ENCODE data around the gene GNAI3. TPM values are rescaled to one million over a fixed set of nuclear protein-coding genes. Genes with fewer than 3 reads are reported as not detected.

Gene GNAI3
- total and polyA plus RNA-seq, 2 of the 8 experiments (the other 6 are each of a cell fraction or from before 2014, with no cell fraction given), result 4.0 to 9.8 TPM

DNA sequence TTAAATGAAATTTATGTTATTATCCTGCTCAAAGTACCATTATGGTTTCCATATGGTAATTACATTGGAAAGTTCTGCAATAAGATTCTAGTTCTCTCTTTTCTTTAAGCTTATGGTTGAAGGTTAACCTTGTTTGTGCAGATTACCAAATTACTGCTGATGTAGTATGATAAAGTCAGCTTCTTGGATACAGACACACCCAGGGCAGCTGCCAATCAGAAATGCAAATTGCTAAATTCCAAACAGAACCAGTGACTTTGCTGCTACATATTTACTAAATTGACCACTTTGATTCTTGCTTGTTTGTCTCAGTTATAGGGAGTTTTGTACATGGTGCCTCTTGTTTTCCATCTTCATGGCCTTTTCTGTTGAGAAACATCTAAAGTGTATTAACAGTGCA is 44.5 kb downstream of the GNAI3 start:
- POLR2A ChIA-PET (ENCODE audit: partially characterized antibody), result no interaction called here
- no peaks in the 10 kb centered on the region for H3K79me1 ChIP-seq (ENCODE audit: low read depth, low read length)
- H4K91ac ChIP-seq (replicated peaks; ENCODE audit: insufficient read length, low read length), result no peak overlapping the region
- H3K79me2 ChIP-seq (ENCODE audit: control insufficient read depth in 1 of 2, insufficient read depth in 2 of 2, low read length in 2 of 2), result no peaks in the 10 kb centered on the region
- no peak overlapping the region for H2BK15ac ChIP-seq (ENCODE audit: low read length)
- H2AFZ ChIP-seq (ENCODE audit: low read length), result no peak overlapping the region
- H3K27ac ChIP-seq (ENCODE audit: low read depth, low read length), result no peak overlapping the region
- no peak overlapping the region for H3K4me2 ChIP-seq (ENCODE audit: insufficient read depth in 1 of 2, low read depth in 2 of 2, low read length in 2 of 2)
- H4K5ac ChIP-seq (ENCODE audit: insufficient read length, low read depth, low read length), result no peak overlapping the region
- no peaks in the 10 kb centered on the region for H3K9me3 ChIP-seq (ENCODE audit: insufficient read depth in 2 of 2, low read depth in 1 of 2, low read length in 1 of 2)
- no peaks in the 10 kb centered on the region for H3K27me3 ChIP-seq (replicated peaks in 1 of 4; ENCODE audit: control insufficient read depth in 3 of 4, extremely low read depth in 1 of 4, insufficient read depth in 3 of 4, low read length in 3 of 4)
- H4K8ac ChIP-seq (ENCODE audit: extremely low read depth, insufficient read depth, low read length), result no peak overlapping the region
- CTCF ChIA-PET (ENCODE audit: partially characterized antibody), result no interaction called here
- no peak overlapping the region for H2BK5ac ChIP-seq (ENCODE audit: low read depth, low read length)
- H3K14ac ChIP-seq (ENCODE audit: insufficient read length), result no peak overlapping the region
- H2BK20ac ChIP-seq (ENCODE audit: low read length), result no peak overlapping the region
- no peak overlapping the region for H3K9ac ChIP-seq (replicated peaks in 1 of 4; ENCODE audit: extremely low read depth in 1 of 4, low read depth in 3 of 4, low read length in 3 of 4)
- H3K18ac ChIP-seq (ENCODE audit: extremely low read depth, low read length), result no peak overlapping the region
- no peak overlapping the region for H2AK5ac ChIP-seq (ENCODE audit: low read depth, low read length)
- no peak overlapping the region for H2BK120ac ChIP-seq (replicated peaks; ENCODE audit: low read depth, low read length)
- no peaks in the 10 kb centered on the region for H3K23me2 ChIP-seq (ENCODE audit: low read depth, low read length)
- H3K36me3 ChIP-seq (ENCODE audit: control insufficient read depth in 2 of 4, insufficient read depth in 4 of 4, low read length in 3 of 4), result peaks cover 0 to 42% (median 5%) of the 10 kb centered on the region in 4 experiments; a peak in 4 of 8 replicates
- H3K4me1 ChIP-seq (replicated peaks in 1 of 4; ENCODE audit: control insufficient read depth in 3 of 4, insufficient read depth in 4 of 4, low read length in 3 of 4), result no peaks in the 10 kb centered on the region
- FAIRE-seq, result no peak
- no peak overlapping the region for H3K4ac ChIP-seq (replicated peaks; ENCODE audit: insufficient read length, low read depth, low read length)
- H3K56ac ChIP-seq (replicated peaks; ENCODE audit: insufficient read length, low read depth, low read length), result no peak overlapping the region
- H3K23ac ChIP-seq (ENCODE audit: insufficient read length), result no peak overlapping the region
- no peak overlapping the region for H3K4me3 ChIP-seq (ENCODE audit: extremely low read depth in 1 of 4, insufficient read depth in 2 of 4, low read depth in 3 of 4, low read length in 4 of 4)
- no peak overlapping the region for H2BK12ac ChIP-seq (ENCODE audit: low read depth, low read length)
- no peaks in the 10 kb centered on the region for H4K20me1 ChIP-seq (replicated peaks in 1 of 2; ENCODE audit: control insufficient read depth in 1 of 2, insufficient read depth in 2 of 2, low read length in 2 of 2)
- DNase-seq (ENCODE audit: low read depth in 1 of 2, low spot score in 2 of 2), result no peak
- no peak for TF ChIP-seq ASH2L (IDR thresholded peaks at IDR 0.05; ENCODE audit: low read length)
- TF ChIP-seq YY1 (IDR thresholded peaks at IDR 0.05; ENCODE audit: low read depth, low read length), result no peak
- TF ChIP-seq SIX5 (IDR thresholded peaks at IDR 0.05; ENCODE audit: low read depth, low read length), result no peak
- no peak for TF ChIP-seq BACH1 (IDR thresholded peaks at IDR 0.05; ENCODE audit: low read length)
- no peak for TF ChIP-seq SIN3A (conservative IDR thresholded peaks at IDR 0.05 in 1 of 2, IDR thresholded peaks at IDR 0.05 in 1 of 2; ENCODE audit: low read depth in 1 of 2, low read length in 2 of 2)
- TF ChIP-seq RAD21 (IDR thresholded peaks at IDR 0.05 in 1 of 2, conservative IDR thresholded peaks at IDR 0.05 in 1 of 2; ENCODE audit: low read depth in 2 of 2, low read length in 2 of 2), result no peak
- no peak for TF ChIP-seq CREB1 (IDR thresholded peaks at IDR 0.05)
- TF ChIP-seq POU5F1 (IDR thresholded peaks at IDR 0.05; ENCODE audit: low read depth, low read length), result no peak
- TF ChIP-seq, protein P1, sequence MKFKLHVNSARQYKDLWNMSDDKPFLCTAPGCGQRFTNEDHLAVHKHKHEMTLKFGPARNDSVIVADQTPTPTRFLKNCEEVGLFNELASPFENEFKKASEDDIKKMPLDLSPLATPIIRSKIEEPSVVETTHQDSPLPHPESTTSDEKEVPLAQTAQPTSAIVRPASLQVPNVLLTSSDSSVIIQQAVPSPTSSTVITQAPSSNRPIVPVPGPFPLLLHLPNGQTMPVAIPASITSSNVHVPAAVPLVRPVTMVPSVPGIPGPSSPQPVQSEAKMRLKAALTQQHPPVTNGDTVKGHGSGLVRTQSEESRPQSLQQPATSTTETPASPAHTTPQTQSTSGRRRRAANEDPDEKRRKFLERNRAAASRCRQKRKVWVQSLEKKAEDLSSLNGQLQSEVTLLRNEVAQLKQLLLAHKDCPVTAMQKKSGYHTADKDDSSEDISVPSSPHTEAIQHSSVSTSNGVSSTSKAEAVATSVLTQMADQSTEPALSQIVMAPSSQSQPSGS (IDR thresholded peaks at IDR 0.05; ENCODE audit: low read length), result no peak
- no peak for TF ChIP-seq GABPA (IDR thresholded peaks at IDR 0.05; ENCODE audit: borderline replicate concordance, insufficient read depth, low read length)
- TF ChIP-seq TBP (IDR thresholded peaks at IDR 0.05; ENCODE audit: low read depth, low read length), result no peak
- no peak for TF ChIP-seq RBBP5 (IDR thresholded peaks at IDR 0.05; ENCODE audit: borderline replicate concordance, low read depth, low read length)
- TF ChIP-seq SP1 (IDR thresholded peaks at IDR 0.05; ENCODE audit: low read depth, low read length), result no peak
- no peak for TF ChIP-seq TCF12 (IDR thresholded peaks at IDR 0.05; ENCODE audit: low read depth, low read length)
- no peak for TF ChIP-seq FOSL1 (IDR thresholded peaks at IDR 0.05; ENCODE audit: insufficient read depth, low read depth, low read length)

All from H1 (cell line).